Ovary (tissue), 9 donors: ENCODE data around the gene SETD2. TPM values are rescaled to one million over a fixed set of nuclear protein-coding genes. Genes with fewer than 3 reads are reported as not detected.

Experiments
- DNase-seq, 5 donors: peaks; one replicate each; pipeline ENCODE4 v3.0.0-alpha.2; 2019 to 2020
- H3K27ac ChIP-seq, 2 donors: fragments of 200-600 bp; one replicate each; pipeline versions ENCODE4 v1.5.1 to v1.8.0; 2019 to 2022
- H3K27me3 ChIP-seq: fragments of 200-600 bp; one replicate; pipeline ENCODE4 v1.8.0; 2022
- H3K36me3 ChIP-seq: fragments of 200-600 bp; sonication (generic); one replicate; pipeline ENCODE4 v1.5.1; 2019
- H3K4me1 ChIP-seq: one replicate; pipeline ENCODE4 v1.8.1; 2013; ENCODE audit warnings: mild to moderate bottlenecking, moderate library complexity; ENCODE audit not compliant: insufficient read depth
- H3K4me3 ChIP-seq: fragments of 200-600 bp; sonication (generic); one replicate; pipeline ENCODE4 v1.5.1; 2017
- H3K9me3 ChIP-seq, 2 donors: fragments of 200-600 bp in 1 of 2; sonication (generic) in 1 of 2; one replicate each; pipeline versions ENCODE4 v1.5.1 to v1.8.1; 2013 to 2019; ENCODE audit warnings: mild to moderate bottlenecking in 1 of 2, moderate library complexity in 1 of 2
- CTCF ChIP-seq, 3 donors: fragments of 450-650 bp in 2 of 3; fragments of 200-600 bp in 1 of 3; IDR thresholded peaks; one replicate each; pipeline versions ENCODE4 v1.5.1 to v1.8.0; 2016 to 2022; ENCODE audit warnings: antibody characterized with exemption in 3 of 3, mild to moderate bottlenecking in 1 of 3
- EP300 ChIP-seq: sonication (generic); formaldehyde crosslinking; IDR thresholded peaks from one replicate; pipeline ENCODE4 v1.6.1; 2017; ENCODE audit warnings: antibody characterized with exemption
- POLR2A ChIP-seq: fragments of 450-650 bp; IDR thresholded peaks from one replicate; pipeline ENCODE4 v1.6.1; 2017; ENCODE audit warnings: antibody characterized with exemption, mild to moderate bottlenecking, moderate library complexity
- WGBS, 3 donors: extraction: QIAGEN DNeasy Blood & Tissue Kit in 1 of 3; methylation state at CpG; one replicate each; pipeline versions ENCODE4 v1.1.5 to v1.1.7; 2013 to 2017; 5-methylcytosine and 5-hydroxymethylcytosine counted together
- intact Hi-C, 4 donors: fragments of 100-400 bp; cut with DNase I; formaldehyde crosslinking; loops; one replicate each; pipeline versions ENCODE4 v1.11.0 to v1.15.1; 2022 to 2023
- polyA plus RNA-seq, 2 donors: library from polyadenylated mRNA; stranded (reverse); fragments of 200-250 nt in 1 of 2; fragments of 350-450 nt in 1 of 2; fragmentation: Illumina TruSeq in 1 of 2; extraction: RNeasy Lipid Tissue Mini Kit (QIAGEN cat#74804) in 1 of 2; gene quantifications; one replicate each; pipeline ENCODE4 v1.2.3, GENCODE V29; 2013 to 2014
- total RNA-seq, 7 donors: library from RNA; depleted of rRNA in 2 of 7; stranded (reverse); fragments of >200 nt in 2 of 7; fragmentation: NEBNext Ultra II Directional in 3 of 7; extraction: Animal tissue kit (Norgen Biotek cat#: 25700) in 3 of 7; gene quantifications; one replicate each; pipeline versions ENCODE4 v1.1.0 to v1.2.4, GENCODE V29; 2016 to 2023
- donor health status: DM: no; HTN: no; CAD: no; lungs with moderate emphysema.
- donor health status: DM: no; HTN: no; CAD: no.
- donor health status: Bipolar disorder and iron deficiency.
- donor health status: DM: yes; HTN: yes; CAD: no.
- donor health status: DM: no; HTN: no; CAD: no.
- donor health status: DM: yes; HTN: yes; CAD: no.

SETD2 gene
- total and polyA plus RNA-seq, 9 donors: 22.9 to 62.9 (median 49.2) TPM

- intact Hi-C loops: no loop called here
- H3K36me3 ChIP-seq: no peaks in the 10 kb centered on the region
- TF ChIP-seq EP300 (no peak), POLR2A (no peak), CTCF (IDR thresholded peaks at IDR 0.05) (no peak)
- no peak overlapping the region for H3K27ac ChIP-seq
- whole genome bisulfite sequencing, 3 donors: 91 to 95% (median 94%) methylated on average over 3 of the region's 3 CpGs
- no peak overlapping the region for H3K4me3 ChIP-seq
- H3K27me3 ChIP-seq: no peaks in the 10 kb centered on the region
- no peak for DNase-seq
- no peaks in the 10 kb centered on the region for H3K4me1 ChIP-seq
- H3K9me3 ChIP-seq: no peaks in the 10 kb centered on the region
Observed at GRCh38 chr3:47202542-47202941, 38.6 kb upstream of the SETD2 start.

GRCh38 chr3:47197287-47197686, 33.4 kb upstream of the SETD2 start:
- Histone ChIP-seq H3K4me1 (no peaks in the 10 kb centered on the region), H3K36me3 (no peaks in the 10 kb centered on the region), H3K4me3 (no peak overlapping the region), H3K9me3 (no peaks in the 10 kb centered on the region), H3K27me3 (no peaks in the 10 kb centered on the region), H3K27ac (no peak overlapping the region)
- no peak for TF ChIP-seq POLR2A
- no peak for TF ChIP-seq EP300
- TF ChIP-seq CTCF (IDR thresholded peaks at IDR 0.05): no peak
- intact Hi-C loops: no loop called here
- WGBS, 3 donors: 65 to 80% (median 70%) methylated on average over 3 of the region's 3 CpGs
- DNase-seq: no peak

GRCh38 chr3:47194994-47195393, 31.1 kb upstream of the SETD2 start:
- intact Hi-C loops: no loop called here
- no peaks in the 10 kb centered on the region for H3K4me1 ChIP-seq
- H3K27ac ChIP-seq: no peak overlapping the region
- no peaks in the 10 kb centered on the region for H3K27me3 ChIP-seq
- no peak overlapping the region for H3K4me3 ChIP-seq
- TF ChIP-seq CTCF (IDR thresholded peaks at IDR 0.05) (no peak), EP300 (no peak), POLR2A (no peak)
- WGBS, 3 donors: 92 to 97% (median 95%) methylated on average over 2 of the region's 2 CpGs
- H3K9me3 ChIP-seq: no peaks in the 10 kb centered on the region
- DNase-seq: no peak
- no peaks in the 10 kb centered on the region for H3K36me3 ChIP-seq

- 92 to 95% (median 93%) methylated on average over 4 of the region's 4 CpGs for WGBS, 3 donors
- TF ChIP-seq CTCF (IDR thresholded peaks at IDR 0.05) (no peak), POLR2A (no peak), EP300 (no peak)
- H3K27ac ChIP-seq: no peak overlapping the region
- H3K36me3 ChIP-seq: no peaks in the 10 kb centered on the region
- no peak for DNase-seq
- H3K4me3 ChIP-seq: no peak overlapping the region
- H3K4me1 ChIP-seq: no peaks in the 10 kb centered on the region
- no peaks in the 10 kb centered on the region for H3K9me3 ChIP-seq
- H3K27me3 ChIP-seq: no peaks in the 10 kb centered on the region
- intact Hi-C loops: no loop called here
Observed at GRCh38 chr3:47193871-47194859, 30.3 kb upstream of the SETD2 start.
